ENCODE results near the gene OCEL1. TPM values are rescaled to one million over a fixed set of nuclear protein-coding genes. Genes with fewer than 3 reads are reported as not detected.
A peak's percentile ranks its signal among the peaks of the same experiment; 100 is the strongest.

Gene OCEL1
- total and polyA plus RNA-seq, 2 of the 13 experiments (the other 11 are each of a cell fraction or from before 2014, with no cell fraction given) = 10.6 to 17.2 TPM

GRCh38 chr19:17240062-17240752 is 14.2 kb downstream of the OCEL1 start:
- ATAC-seq (peak; percentile 32), DNase-seq (ENCODE audit: low spot score) (peak; percentile 60), FAIRE-seq (peak; percentile 87)
- Histone ChIP-seq H3K9ac (ENCODE audit: insufficient read depth, low read depth, low read length) (peak overlapping the region; percentile 46; the same call in 1 of the 2 replicates), H3K9me3 (ENCODE audit: low read length) (no peaks in the 10 kb centered on the region), H3K4me2 (ENCODE audit: low read depth, low read length) (peak overlapping the region; percentile 70), H3K4me3 (replicated peaks in 1 of 3; ENCODE audit: insufficient read depth in 1 of 3, low read depth in 2 of 3, low read length in 3 of 3) (peak overlapping the region; percentile 19 to 57 (median 34); a peak in 5 of 6 replicates), H3K27me3 (ENCODE audit: control insufficient read depth in 1 of 2, insufficient read depth in 2 of 2, low read length in 2 of 2) (no peaks in the 10 kb centered on the region), H4K20me1 (ENCODE audit: insufficient read depth, low read length) (peaks cover 27% of the 10 kb centered on the region; the same call in 1 of the 2 replicates), H3K27ac (ENCODE audit: extremely low read length, insufficient read depth, low read length) (peak overlapping the region; percentile 82), H2AFZ (ENCODE audit: low read length) (no peak overlapping the region), H3K79me2 (ENCODE audit: insufficient read depth, low read length) (peaks cover 61% of the 10 kb centered on the region), H3K36me3 (replicated peaks in 1 of 2; ENCODE audit: control insufficient read depth in 1 of 2, insufficient read depth in 2 of 2, low read length in 2 of 2) (peaks cover 10 to 19% of the 10 kb centered on the region in 2 experiments; a peak in 4 of 5 replicates), H3K4me1 (ENCODE audit: insufficient read depth, low read length) (peaks cover 69% of the 10 kb centered on the region)
- 3% methylated on average over 23 of the region's 24 CpGs for WGBS (ENCODE audit: low lambda C conversion rate)
- CTCF ChIA-PET (ENCODE audit: low intra/inter-chr PET ratio, low total read pairs) = no interaction called here
- BruUV-seq (replicated peaks) = no TSS peak
- POLR2A ChIA-PET = interaction anchor here (0.9 to 9.0 kb wide), 10 partner anchors 9 to 65 kb away, joined by 3 to 178 read pairs (median 10); partner anchors contain the start of genes ABHD8, BABAM1, MRPL34 and OCEL1
- intact Hi-C loops (cut with micrococcal nuclease; ENCODE audit: unreplicated experiment) (no loop called here), in situ Hi-C loops (cut with HindIII; ENCODE audit: extremely low pct_ligation_motif_present, low pct_unique_long_range_greater_than_20kb) (no loop called here)
- TF ChIP-seq NFYC (CRISPR knock-in tag; IDR thresholded peaks at IDR 0.05) (no peak), ZNF703 (CRISPR knock-in tag; IDR thresholded peaks at IDR 0.05; ENCODE audit: borderline replicate concordance) (no peak), CHD4 (IDR thresholded peaks at IDR 0.05; ENCODE audit: borderline replicate concordance, low read length) (no peak), CBX1 (IDR thresholded peaks at IDR 0.05; ENCODE audit: low read depth) (no peak), ZNF777 (CRISPR knock-in tag; IDR thresholded peaks at IDR 0.05) (no peak), PHB2 (IDR thresholded peaks at IDR 0.05; ENCODE audit: partially characterized antibody) (no peak), ZBTB7A (CRISPR knock-in tag; IDR thresholded peaks at IDR 0.05) (peak; percentile 38; the same call in 1 of the 2 replicates), ZNF790 (CRISPR knock-in tag; IDR thresholded peaks at IDR 0.05; ENCODE audit: borderline replicate concordance) (no peak), ZNF580 (CRISPR knock-in tag; IDR thresholded peaks at IDR 0.05; ENCODE audit: borderline replicate concordance, low read depth) (no peak), ZFP62 (CRISPR knock-in tag; IDR thresholded peaks at IDR 0.05) (no peak), ZNF546 (CRISPR knock-in tag; conservative IDR thresholded peaks at IDR 0.05) (0 out of 2 replicates have a peak, but pooled peaks have one; percentile 44), BATF2 (CRISPR knock-in tag; IDR thresholded peaks at IDR 0.05) (no peak), ARNT2 (CRISPR knock-in tag; IDR thresholded peaks at IDR 0.05; ENCODE audit: low read depth) (no peak), REL (CRISPR knock-in tag; conservative IDR thresholded peaks at IDR 0.05) (no peak), GLI4 (CRISPR knock-in tag; IDR thresholded peaks at IDR 0.05; ENCODE audit: borderline replicate concordance) (no peak), ZZZ3 (CRISPR knock-in tag; IDR thresholded peaks at IDR 0.05; ENCODE audit: borderline replicate concordance) (no peak), PCBP1 (IDR thresholded peaks at IDR 0.05; ENCODE audit: borderline replicate concordance, low read depth, low read length) (no peak), ZHX1 (CRISPR knock-in tag; IDR thresholded peaks at IDR 0.05; ENCODE audit: low read depth) (no peak), MYNN (CRISPR knock-in tag; IDR thresholded peaks at IDR 0.05; ENCODE audit: low read depth) (no peak), YEATS2 (CRISPR knock-in tag; IDR thresholded peaks at IDR 0.05; ENCODE audit: borderline replicate concordance) (no peak), ZNF709 (CRISPR knock-in tag; IDR thresholded peaks at IDR 0.05) (0 out of 2 replicates have a peak, but pooled peaks have one; percentile 29)

All from HepG2 (cell line).